HepG2 (cell line): ENCODE measurements around the gene UBXN6. TPM values are rescaled to one million over a fixed set of nuclear protein-coding genes. Genes with fewer than 3 reads are reported as not detected.

ENCODE experiments used
- CEBPB ChIP-seq: IDR thresholded peaks from 2 replicates; pipeline ENCODE4 v1.6.1; 2011; ENCODE audit warnings: low read depth, low read length, improper control_type of control experiment, borderline replicate concordance
- CREBL2 ChIP-seq: sonication (generic); formaldehyde crosslinking; IDR thresholded peaks from 2 replicates; pipeline ENCODE4 v1.8.1; 2023; ENCODE audit warnings: missing genetic modification reagents, mild to moderate bottlenecking, borderline replicate concordance
- DR1 ChIP-seq: sonication (generic); formaldehyde crosslinking; IDR thresholded peaks from 2 replicates; pipeline ENCODE4 v1.8.0; 2021; ENCODE audit warnings: mild to moderate bottlenecking, missing genetic modification reagents, inconsistent platforms
- IRF2 ChIP-seq: IDR thresholded peaks from 2 replicates; pipeline ENCODE4 v1.6.1; 2018; ENCODE audit warnings: missing genetic modification reagents, missing compliant biosample characterization
- KLF11 ChIP-seq: IDR thresholded peaks from 2 replicates; pipeline ENCODE4 v1.6.1; 2016; ENCODE audit warnings: missing compliant biosample characterization
- NFAT5 ChIP-seq: sonication (generic); formaldehyde crosslinking; IDR thresholded peaks from 2 replicates; pipeline ENCODE4 v1.4.0; 2020; ENCODE audit warnings: missing genetic modification reagents
- PCBP1 ChIP-seq: fragments of 200-400 bp; formaldehyde crosslinking; IDR thresholded peaks from 2 replicates; pipeline ENCODE4 v1.6.1; 2017; ENCODE audit warnings: mild to moderate bottlenecking, low read depth, low read length, borderline replicate concordance
- POLR2A ChIP-seq, 2 experiments: IDR thresholded peaks; 2 replicates each; pipeline ENCODE4 v1.6.1; 2011; ENCODE audit warnings: low read depth in 2 of 2, low read length in 2 of 2, mild to moderate bottlenecking in 1 of 2, moderate library complexity in 1 of 2; ENCODE audit not compliant: insufficient read depth in 1 of 2
- SNAI1 ChIP-seq: sonication (generic); formaldehyde crosslinking; IDR thresholded peaks from 2 replicates; pipeline ENCODE4 v1.5.0; 2020; ENCODE audit warnings: mild to moderate bottlenecking, missing genetic modification reagents, borderline replicate concordance
- THRA ChIP-seq: sonication (generic); formaldehyde crosslinking; IDR thresholded peaks from 2 replicates; pipeline ENCODE4 v1.4.0; 2020; ENCODE audit warnings: missing genetic modification reagents, borderline replicate concordance
- ZFP62 ChIP-seq: sonication (generic); formaldehyde crosslinking; IDR thresholded peaks from 2 replicates; pipeline ENCODE4 v1.4.0; 2020; ENCODE audit warnings: missing genetic modification reagents
- ZNF318 ChIP-seq: sonication (generic); formaldehyde crosslinking; IDR thresholded peaks from 2 replicates; pipeline ENCODE4 v1.4.0; 2020; ENCODE audit warnings: mild to moderate bottlenecking, missing genetic modification reagents
- ZNF33B ChIP-seq: sonication (generic); formaldehyde crosslinking; IDR thresholded peaks from 2 replicates; pipeline ENCODE4 v1.5.1; 2020; ENCODE audit warnings: mild to moderate bottlenecking, missing genetic modification reagents
- ZSCAN30 ChIP-seq: sonication (generic); formaldehyde crosslinking; IDR thresholded peaks from 2 replicates; pipeline ENCODE4 v1.5.0; 2020; ENCODE audit warnings: mild to moderate bottlenecking, missing genetic modification reagents
- polyA plus RNA-seq, 8 experiments: library from polyadenylated mRNA; depleted of rRNA in 3 of 8; stranded (reverse) in 7 of 8; unstranded in 1 of 8; fragments of >200 nt; fragmentation: Illumina TruSeq in 4 of 8; extraction: Trizol in 4 of 8; gene quantifications; 2 replicates each; pipeline versions ENCODE4 v1.2.1 to v1.2.3, GENCODE V29; 2011 to 2016; ENCODE audit warnings: low read depth in 4 of 8, missing spikeins in 1 of 8, mixed read lengths in 1 of 8; ENCODE audit not compliant: insufficient read depth in 1 of 8
- total RNA-seq, 5 experiments: library from RNA; depleted of rRNA; stranded (reverse); fragments of >200 nt; fragmentation: Illumina TruSeq; extraction: Trizol; gene quantifications; 2 replicates each; pipeline ENCODE4 v1.2.3, GENCODE V29; 2016; ENCODE audit warnings: low read depth in 1 of 5

UBXN6 gene
- total and polyA plus RNA-seq, 2 of the 13 experiments (the other 11 are each of a cell fraction or from before 2014, with no cell fraction given), result 34.9 to 35.5 TPM

GRCh38 chr19:4400135-4400936, 57.3 kb downstream of the UBXN6 start, which contains the start of gene SH3GL1 (continued):
- TF ChIP-seq ZFP62, result no peak
- no peak for TF ChIP-seq CEBPB
- TF ChIP-seq ZNF33B (CRISPR knock-in tag), result no peak
- no peak for TF ChIP-seq PCBP1
- TF ChIP-seq KLF11 (CRISPR knock-in tag), result no peak; the same call in 1 of the 2 replicates
- peak in 1 of 2 experiments; percentile 51; a peak in 1 of 4 replicates for TF ChIP-seq POLR2A (IDR thresholded peaks at IDR 0.05; ENCODE audit: insufficient read depth in 1 of 2, low read depth in 2 of 2, low read length in 2 of 2)
- peak; percentile 71; the same call in 1 of the 2 replicates for TF ChIP-seq THRA (CRISPR knock-in tag)
- no peak for TF ChIP-seq SNAI1 (CRISPR knock-in tag)
- no peak for TF ChIP-seq ZNF318 (CRISPR knock-in tag)
- peak; percentile 56; the same call in 1 of the 2 replicates for TF ChIP-seq DR1 (CRISPR knock-in tag)
- TF ChIP-seq IRF2 (CRISPR knock-in tag), result peak; percentile 90
- no peak for TF ChIP-seq CREBL2 (CRISPR knock-in tag)
- no peak for TF ChIP-seq NFAT5 (CRISPR knock-in tag)
- 0 out of 2 replicates have a peak, but pooled peaks have one; percentile 33 for TF ChIP-seq ZSCAN30 (CRISPR knock-in tag)
